CD14-positive monocyte (primary cell): Measurements from ENCODE around the gene MBOAT7. TPM values are rescaled to one million over a fixed set of nuclear protein-coding genes. Genes with fewer than 3 reads are reported as not detected.
A peak's percentile ranks its signal among the peaks of the same experiment; 100 is the strongest.

ENCODE experiments used
- DNase-seq, 3 donors: peaks; one replicate each; pipeline ENCODE4 v3.0.0-alpha.2; 2011 to 2022
- H2AFZ ChIP-seq: 2 replicates; pipeline ENCODE4 v1.6.0; 2012; ENCODE audit warnings: mild to moderate bottlenecking, low read depth, low read length, inconsistent platforms; ENCODE audit not compliant: insufficient read depth, poor library complexity, severe bottlenecking
- H3K27ac ChIP-seq, 2 donors: 1 replicate in 1 of 2; 2 replicates in 1 of 2; pipeline ENCODE4 v1.5.1; 2012 to 2013; ENCODE audit warnings: low read length in 2 of 2, control low read depth in 1 of 2, inconsistent platforms in 1 of 2, low read depth in 1 of 2, mild to moderate bottlenecking in 1 of 2
- H3K27me3 ChIP-seq, 2 donors: one replicate each; pipeline versions ENCODE4 v1.6.0 to v1.6.1; 2011 to 2013; ENCODE audit warnings: low read length in 2 of 2; ENCODE audit not compliant: control insufficient read depth in 2 of 2, insufficient read depth in 2 of 2
- H3K36me3 ChIP-seq, 2 donors: replicated peaks in 1 of 2; 1 replicate in 1 of 2; 2 replicates in 1 of 2; pipeline versions ENCODE4 v1.5.1 to v1.6.1; 2012 to 2013; ENCODE audit warnings: low read length in 2 of 2, control low read depth in 1 of 2, inconsistent platforms in 1 of 2, mild to moderate bottlenecking in 1 of 2; ENCODE audit not compliant: insufficient read depth in 2 of 2, control insufficient read depth in 1 of 2
- H3K4me1 ChIP-seq, 2 donors: 1 replicate in 1 of 2; 2 replicates in 1 of 2; pipeline versions ENCODE4 v1.5.1 to v1.6.1; 2012 to 2013; ENCODE audit warnings: low read length in 2 of 2, control low read depth in 1 of 2, inconsistent platforms in 1 of 2, mild to moderate bottlenecking in 1 of 2, moderate library complexity in 1 of 2; ENCODE audit not compliant: insufficient read depth in 2 of 2, control insufficient read depth in 1 of 2
- H3K4me2 ChIP-seq: replicated peaks from 2 replicates; pipeline ENCODE3; 2012; ENCODE audit warnings: low read length, moderate library complexity, mild to moderate bottlenecking; ENCODE audit not compliant: poor library complexity, severe bottlenecking; ENCODE audit errors: extremely low read depth
- H3K4me3 ChIP-seq, 3 experiments: fragments of 200-600 bp in 1 of 3; sonication (generic) in 1 of 3; replicated peaks in 1 of 3; 1 replicate in 2 of 3; 2 replicates in 1 of 3; pipeline ENCODE4 v1.5.1; 2011 to 2013; ENCODE audit warnings: low read length in 3 of 3, mild to moderate bottlenecking in 3 of 3, control low read depth in 2 of 3, low read depth in 2 of 3, inconsistent platforms in 1 of 3, moderate library complexity in 1 of 3
- H3K79me2 ChIP-seq: 2 replicates; pipeline ENCODE4 v1.6.0; 2012; ENCODE audit warnings: mild to moderate bottlenecking, control low read depth, inconsistent platforms, low read length, moderate library complexity; ENCODE audit not compliant: insufficient read depth
- H3K9ac ChIP-seq: 2 replicates; pipeline ENCODE4 v1.6.0; 2017; ENCODE audit warnings: low read length, mild to moderate bottlenecking; ENCODE audit not compliant: insufficient read depth, poor library complexity, severe bottlenecking
- H3K9me3 ChIP-seq, 2 donors: replicated peaks in 1 of 2; 1 replicate in 1 of 2; 2 replicates in 1 of 2; pipeline versions ENCODE4 v1.5.1 to v1.6.1; 2012 to 2013; ENCODE audit warnings: low read length in 2 of 2, control low read depth in 1 of 2; ENCODE audit not compliant: control insufficient read depth in 1 of 2, insufficient read depth in 1 of 2
- H4K20me1 ChIP-seq: 2 replicates; pipeline ENCODE4 v1.6.0; 2012; ENCODE audit warnings: mild to moderate bottlenecking, low read length, control low read depth, moderate library complexity; ENCODE audit not compliant: insufficient read depth
- H3K27ac Mint-ChIP-seq, 7 donors: one replicate each; pipeline ENCODE4 v1.8.0; 2020; ENCODE audit warnings: mild to moderate bottlenecking in 7 of 7, mixed read lengths in 7 of 7, moderate library complexity in 6 of 7, inconsistent platforms in 2 of 7
- H3K27me3 Mint-ChIP-seq, 3 donors: one replicate each; pipeline ENCODE4 v1.8.0; 2021 to 2022; ENCODE audit warnings: low read depth in 3 of 3, mild to moderate bottlenecking in 3 of 3, mixed read lengths in 3 of 3, moderate library complexity in 3 of 3, inconsistent platforms in 1 of 3
- H3K36me3 Mint-ChIP-seq, 2 donors: one replicate each; pipeline ENCODE4 v1.8.0; 2020; ENCODE audit warnings: mixed read lengths in 2 of 2, inconsistent platforms in 1 of 2, mild to moderate bottlenecking in 1 of 2
- H3K4me1 Mint-ChIP-seq: one replicate; pipeline ENCODE4 v1.8.0; 2020; ENCODE audit warnings: mild to moderate bottlenecking, mixed read lengths
- H3K4me3 Mint-ChIP-seq, 2 donors: one replicate each; pipeline ENCODE4 v1.8.0; 2020; ENCODE audit warnings: mild to moderate bottlenecking in 2 of 2, mixed read lengths in 2 of 2, moderate library complexity in 1 of 2
- H3K9me3 Mint-ChIP-seq, 7 donors: one replicate each; pipeline ENCODE4 v1.8.0; 2020 to 2022; ENCODE audit warnings: mixed read lengths in 7 of 7, mild to moderate bottlenecking in 6 of 7, moderate library complexity in 6 of 7, inconsistent platforms in 2 of 7
- WGBS: methylation state at CpG from one replicate; pipeline ENCODE4 v1.1.5; 2013; ENCODE audit warnings: missing lambda C conversion rate; ENCODE audit not compliant: insufficient coverage; 5-methylcytosine and 5-hydroxymethylcytosine counted together
- intact Hi-C, 2 donors: fragments of 100-400 bp; cut with micrococcal nuclease; formaldehyde crosslinking; loops; one replicate each; pipeline versions ENCODE4 v1.15.0 to v1.15.1; 2023
- polyA plus RNA-seq, 3 donors: library from polyadenylated mRNA; depleted of rRNA in 1 of 3; unstranded in 2 of 3; stranded (reverse) in 1 of 3; fragments of 300-500 nt in 2 of 3; fragments of >200 nt in 1 of 3; fragmentation: Illumina TruSeq in 2 of 3; gene quantifications; 1 replicate in 2 of 3; 2 replicates in 1 of 3; pipeline ENCODE4 v1.2.3, GENCODE V29; 2012 to 2021
- TF ChIP-seq, protein P1 (sequence below): fragments of 200-600 bp; IDR thresholded peaks from one replicate; pipeline ENCODE4 v1.8.0; 2022; ENCODE audit warnings: antibody characterized with exemption, mild to moderate bottlenecking

The MBOAT7 gene
- polyA plus RNA-seq, 3 donors = 84.0 to 115 (median 111) TPM

DNA sequence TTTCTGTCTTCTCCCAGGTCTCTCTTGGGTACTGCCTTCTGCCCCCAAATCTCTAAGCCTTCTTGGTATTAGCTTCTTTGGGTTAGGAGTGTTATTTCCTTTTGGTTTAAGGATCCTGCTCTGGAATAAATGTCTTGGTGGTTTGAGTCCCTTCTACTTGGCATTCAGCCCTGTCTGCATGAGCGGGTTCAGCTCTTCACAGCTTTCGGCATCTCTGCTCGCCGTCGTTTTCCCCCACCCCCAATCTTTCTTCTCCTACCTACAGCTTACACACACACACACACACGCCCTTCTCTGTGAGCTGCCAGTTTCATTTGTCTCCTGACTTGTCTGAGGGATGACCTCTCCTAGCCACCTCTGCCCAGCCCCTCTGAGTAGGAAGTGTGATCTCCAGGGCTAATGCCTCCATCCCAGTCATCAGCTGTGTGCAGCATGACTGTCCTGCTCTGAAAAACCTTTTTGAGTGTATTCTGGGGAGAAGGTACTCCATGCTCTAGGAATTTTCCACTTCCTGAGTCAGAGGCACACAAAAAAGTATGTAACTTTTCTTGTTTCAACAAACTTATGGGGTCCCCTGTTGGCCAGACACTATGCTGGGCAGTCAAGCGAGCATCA is 47.1 kb downstream of the MBOAT7 start:
- Mint-ChIP-seq H3K9me3 (peaks cover 0 to 2% (median 0%) of the 10 kb centered on the region in 7 donors), H3K4me3 (no peak overlapping the region), H3K27me3 (peaks cover 0 to 3% (median 0%) of the 10 kb centered on the region in 3 donors), H3K4me1 (peaks cover 26% of the 10 kb centered on the region), H3K36me3 (peaks cover 63 to 73% of the 10 kb centered on the region in 2 donors), H3K27ac (peak overlapping the region in 2 of 7 donors; percentile 47 to 60)
- Histone ChIP-seq H3K4me1 (peaks cover 16 to 25% of the 10 kb centered on the region in 2 donors), H3K4me3 (no peak overlapping the region), H3K27me3 (no peaks in the 10 kb centered on the region), H3K79me2 (peaks cover 59% of the 10 kb centered on the region), H3K36me3 (peaks cover 73 to 82% of the 10 kb centered on the region in 2 donors), H3K9me3 (no peaks in the 10 kb centered on the region), H3K27ac (no peak overlapping the region), H3K4me2 (no peak overlapping the region), H3K9ac (no peak overlapping the region), H4K20me1 (peaks cover 92% of the 10 kb centered on the region), H2AFZ (no peak overlapping the region)
- intact Hi-C loops = no loop called here
- DNase-seq = no peak
- 83% methylated on average over 5 of the region's 7 CpGs for WGBS
- TF ChIP-seq, protein P1, sequence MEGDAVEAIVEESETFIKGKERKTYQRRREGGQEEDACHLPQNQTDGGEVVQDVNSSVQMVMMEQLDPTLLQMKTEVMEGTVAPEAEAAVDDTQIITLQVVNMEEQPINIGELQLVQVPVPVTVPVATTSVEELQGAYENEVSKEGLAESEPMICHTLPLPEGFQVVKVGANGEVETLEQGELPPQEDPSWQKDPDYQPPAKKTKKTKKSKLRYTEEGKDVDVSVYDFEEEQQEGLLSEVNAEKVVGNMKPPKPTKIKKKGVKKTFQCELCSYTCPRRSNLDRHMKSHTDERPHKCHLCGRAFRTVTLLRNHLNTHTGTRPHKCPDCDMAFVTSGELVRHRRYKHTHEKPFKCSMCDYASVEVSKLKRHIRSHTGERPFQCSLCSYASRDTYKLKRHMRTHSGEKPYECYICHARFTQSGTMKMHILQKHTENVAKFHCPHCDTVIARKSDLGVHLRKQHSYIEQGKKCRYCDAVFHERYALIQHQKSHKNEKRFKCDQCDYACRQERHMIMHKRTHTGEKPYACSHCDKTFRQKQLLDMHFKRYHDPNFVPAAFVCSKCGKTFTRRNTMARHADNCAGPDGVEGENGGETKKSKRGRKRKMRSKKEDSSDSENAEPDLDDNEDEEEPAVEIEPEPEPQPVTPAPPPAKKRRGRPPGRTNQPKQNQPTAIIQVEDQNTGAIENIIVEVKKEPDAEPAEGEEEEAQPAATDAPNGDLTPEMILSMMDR = no peak

DNA sequence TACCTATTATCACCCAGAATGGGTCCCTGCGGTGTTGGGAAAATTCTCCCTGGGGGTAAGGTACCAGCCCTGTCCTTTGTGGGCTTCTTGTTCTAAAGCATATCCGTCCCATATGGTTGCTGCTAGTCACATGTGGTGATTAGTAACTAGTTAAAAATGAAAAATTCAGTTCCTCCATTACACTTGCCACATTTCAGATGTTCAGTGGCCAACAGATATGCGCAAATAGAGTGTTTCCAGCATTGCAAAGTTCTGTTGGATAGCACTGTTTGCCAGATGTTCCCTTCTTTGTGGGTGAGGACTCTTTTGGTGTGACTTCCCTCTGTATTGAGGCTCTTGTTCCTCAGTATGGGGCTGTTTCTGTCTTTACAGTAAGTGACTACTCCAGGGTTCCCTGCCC is 48.0 kb downstream of the MBOAT7 start:
- peaks cover 54 to 63% of the 10 kb centered on the region in 2 donors for H3K36me3 Mint-ChIP-seq
- TF ChIP-seq, protein P1 = no peak

More for the DNA sequence above, 48.0 kb downstream of the MBOAT7 start:
- Mint-ChIP-seq H3K27me3 (peaks cover 0 to 4% (median 0%) of the 10 kb centered on the region in 3 donors), H3K27ac (peak overlapping the region in 2 of 7 donors; percentile 36 to 60), H3K9me3 (peaks cover 0 to 2% (median 0%) of the 10 kb centered on the region in 7 donors), H3K4me3 (no peak overlapping the region), H3K4me1 (peaks cover 31% of the 10 kb centered on the region)
- H3K27me3 ChIP-seq = no peaks in the 10 kb centered on the region
- H3K27ac ChIP-seq = no peak overlapping the region
- H3K36me3 ChIP-seq = peaks cover 64 to 73% of the 10 kb centered on the region in 2 donors
- H3K79me2 ChIP-seq = peaks cover 59% of the 10 kb centered on the region
- H3K9me3 ChIP-seq = no peaks in the 10 kb centered on the region
- intact Hi-C loops = no loop called here
- H3K4me3 ChIP-seq = no peak overlapping the region
- H2AFZ ChIP-seq = no peak overlapping the region
- peaks cover 20 to 31% of the 10 kb centered on the region in 2 donors for H3K4me1 ChIP-seq
- DNase-seq = no peak
- H3K9ac ChIP-seq = no peak overlapping the region
- H3K4me2 ChIP-seq = no peak overlapping the region
- WGBS = no CpG with 5 or more reads among the region's 3 CpGs
- peaks cover 83% of the 10 kb centered on the region for H4K20me1 ChIP-seq
